Measurements from ENCODE around the gene CFAP20DC. TPM values are rescaled to one million over a fixed set of nuclear protein-coding genes. Genes with fewer than 3 reads are reported as not detected.
A peak's percentile ranks its signal among the peaks of the same experiment; 100 is the strongest.

The CFAP20DC gene
- polyA plus RNA-seq, 2 donors: 8.1 to 14.1 TPM

DNA sequence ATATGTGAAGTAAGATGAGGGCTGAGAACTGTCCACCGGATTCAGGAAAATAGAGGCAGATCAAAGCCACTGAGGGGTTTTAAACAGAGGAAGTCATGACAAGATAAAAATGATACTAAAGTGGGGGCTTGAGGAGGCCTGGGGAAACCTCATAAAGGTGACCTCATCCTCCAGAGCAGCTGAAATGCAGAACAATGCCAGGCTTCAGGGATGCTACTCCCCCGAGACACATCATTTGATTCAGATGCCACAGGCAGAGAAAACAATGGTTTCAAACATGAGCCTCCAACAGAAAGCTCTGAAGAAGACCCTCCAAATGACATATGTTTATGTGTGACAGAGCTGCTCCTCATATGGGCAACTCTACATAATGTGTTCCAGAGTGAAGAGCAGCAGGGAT, 6.4 kb downstream of the CFAP20DC start:
- Histone ChIP-seq H3K27ac (ENCODE audit: low read depth in 2 of 2, low read length in 1 of 2) (no peak overlapping the region), H3K4me1 (ENCODE audit: control insufficient read depth in 2 of 2, insufficient read depth in 2 of 2, low read length in 1 of 2) (no peaks in the 10 kb centered on the region), H3K4me3 (ENCODE audit: low read depth in 1 of 2, low read length in 2 of 2) (no peak overlapping the region), H3K36me3 (ENCODE audit: control insufficient read depth in 2 of 2, insufficient read depth in 2 of 2, low read length in 1 of 2) (no peaks in the 10 kb centered on the region), H3K9me3 (ENCODE audit: control insufficient read depth in 2 of 2, insufficient read depth in 1 of 2, low read depth in 1 of 2, low read length in 1 of 2) (no peaks in the 10 kb centered on the region), H3K27me3 (ENCODE audit: control insufficient read depth in 1 of 2, insufficient read depth in 2 of 2, low read length in 2 of 2) (no peaks in the 10 kb centered on the region)
- 83 to 90% methylated on average over 2 of the region's 2 CpGs for WGBS, 2 donors

DNA sequence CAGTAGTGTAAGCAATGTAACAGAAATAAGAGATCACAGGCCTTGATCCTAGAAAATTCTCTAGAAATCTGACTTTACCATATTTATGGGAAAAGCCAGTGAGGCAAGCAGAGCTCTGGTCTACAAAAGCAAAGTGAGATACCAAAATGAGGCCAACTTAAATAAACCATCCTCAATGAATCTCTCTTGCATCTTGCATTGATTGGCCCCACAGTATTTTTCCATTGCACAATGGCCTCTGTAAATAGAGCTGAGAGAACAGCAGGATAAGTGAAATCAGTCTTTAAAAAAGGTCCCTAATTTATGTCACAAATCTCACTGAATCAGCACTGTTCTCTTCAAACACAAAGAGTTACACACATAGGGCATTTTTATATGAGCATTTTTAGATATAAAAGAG, 8.9 kb downstream of the CFAP20DC start:
- Histone ChIP-seq H3K36me3 (ENCODE audit: control insufficient read depth in 2 of 2, insufficient read depth in 2 of 2, low read length in 1 of 2) (no peaks in the 10 kb centered on the region), H3K4me1 (ENCODE audit: control insufficient read depth in 2 of 2, insufficient read depth in 2 of 2, low read length in 1 of 2) (no peaks in the 10 kb centered on the region), H3K27ac (ENCODE audit: low read depth in 2 of 2, low read length in 1 of 2) (no peak overlapping the region), H3K4me3 (ENCODE audit: low read depth in 1 of 2, low read length in 2 of 2) (no peak overlapping the region), H3K9me3 (ENCODE audit: control insufficient read depth in 2 of 2, insufficient read depth in 1 of 2, low read depth in 1 of 2, low read length in 1 of 2) (no peaks in the 10 kb centered on the region), H3K27me3 (ENCODE audit: control insufficient read depth in 1 of 2, insufficient read depth in 2 of 2, low read length in 2 of 2) (no peaks in the 10 kb centered on the region)

DNA sequence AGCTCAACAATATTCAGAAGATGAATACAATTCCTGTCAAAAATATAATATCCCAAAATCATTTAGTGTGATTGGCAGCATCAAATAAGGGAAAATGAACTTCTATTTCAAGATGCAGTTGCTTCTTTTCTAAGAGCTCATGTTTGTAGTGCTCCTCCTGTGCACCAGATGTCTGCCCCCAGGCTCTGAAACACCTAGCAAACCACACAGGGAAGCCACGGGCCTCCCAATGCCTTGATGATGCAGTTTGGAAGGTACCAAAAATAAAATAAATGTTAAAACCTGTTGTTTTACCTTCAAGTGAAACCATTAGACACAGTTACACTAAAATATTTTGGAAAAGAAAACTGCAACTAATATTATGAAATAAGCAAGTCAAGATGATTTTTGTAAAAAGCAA, 22.2 kb downstream of the CFAP20DC start:
- Histone ChIP-seq H3K36me3 (ENCODE audit: control insufficient read depth in 2 of 2, insufficient read depth in 2 of 2, low read length in 1 of 2) (no peaks in the 10 kb centered on the region), H3K27me3 (ENCODE audit: control insufficient read depth in 1 of 2, insufficient read depth in 2 of 2, low read length in 2 of 2) (no peaks in the 10 kb centered on the region), H3K27ac (ENCODE audit: low read depth in 2 of 2, low read length in 1 of 2) (no peak overlapping the region), H3K9me3 (ENCODE audit: control insufficient read depth in 2 of 2, insufficient read depth in 1 of 2, low read depth in 1 of 2, low read length in 1 of 2) (no peaks in the 10 kb centered on the region), H3K4me1 (ENCODE audit: control insufficient read depth in 2 of 2, insufficient read depth in 2 of 2, low read length in 1 of 2) (no peaks in the 10 kb centered on the region), H3K4me3 (ENCODE audit: low read depth in 1 of 2, low read length in 2 of 2) (no peak overlapping the region)
- WGBS, 2 donors: 55 to 63% methylated on average over 1 of the region's 1 CpG

DNA sequence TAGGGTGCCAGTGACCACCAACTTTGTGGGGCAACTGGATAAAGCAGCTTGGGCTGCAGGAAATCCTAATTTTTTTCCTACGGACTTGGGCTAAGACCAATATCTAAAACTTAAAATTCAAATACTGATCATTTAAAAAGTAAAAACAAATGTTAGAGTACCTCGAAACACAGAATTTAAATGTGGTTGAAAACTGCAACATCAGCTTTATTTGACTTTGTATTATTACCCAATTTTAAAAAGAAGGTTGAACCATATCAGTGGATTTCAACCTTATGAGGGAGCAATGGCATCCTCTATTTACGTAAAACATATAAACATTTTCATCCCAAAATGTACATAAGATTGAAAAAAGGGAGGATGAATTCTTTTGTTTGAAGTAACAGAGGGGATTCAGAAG, 26.2 kb downstream of the CFAP20DC start:
- H3K36me3 ChIP-seq (ENCODE audit: control insufficient read depth in 2 of 2, insufficient read depth in 2 of 2, low read length in 1 of 2): no peaks in the 10 kb centered on the region
- WGBS, 2 donors: 60 to 64% methylated on average over 3 of the region's 3 CpGs

DNA sequence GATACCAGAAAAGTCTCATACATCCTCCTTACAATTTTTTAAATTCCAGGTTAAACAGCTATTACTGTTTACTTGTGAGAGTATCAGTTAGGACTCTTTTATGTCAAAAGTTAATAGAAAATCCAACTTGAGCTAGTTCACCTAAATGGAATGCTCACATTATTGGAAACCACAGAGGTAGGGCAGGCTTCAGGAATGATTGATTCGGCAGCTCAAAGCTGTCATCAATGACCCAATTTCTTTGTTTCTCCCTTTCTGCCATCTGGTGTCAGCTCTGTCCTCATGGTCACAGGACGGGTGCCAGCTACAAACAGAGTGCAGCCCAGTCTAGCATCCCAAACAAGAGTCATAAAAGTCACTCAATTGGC, 32.2 kb downstream of the CFAP20DC start:
- Histone ChIP-seq H3K36me3 (ENCODE audit: control insufficient read depth in 2 of 2, insufficient read depth in 2 of 2, low read length in 1 of 2) (no peaks in the 10 kb centered on the region), H3K4me1 (ENCODE audit: control insufficient read depth in 2 of 2, insufficient read depth in 2 of 2, low read length in 1 of 2) (no peaks in the 10 kb centered on the region), H3K27me3 (ENCODE audit: control insufficient read depth in 1 of 2, insufficient read depth in 2 of 2, low read length in 2 of 2) (no peaks in the 10 kb centered on the region), H3K4me3 (ENCODE audit: low read depth in 1 of 2, low read length in 2 of 2) (no peak overlapping the region), H3K9me3 (ENCODE audit: control insufficient read depth in 2 of 2, insufficient read depth in 1 of 2, low read depth in 1 of 2, low read length in 1 of 2) (no peaks in the 10 kb centered on the region), H3K27ac (ENCODE audit: low read depth in 2 of 2, low read length in 1 of 2) (no peak overlapping the region)
- WGBS, 2 donors: 46 to 73% methylated on average over 2 of the region's 2 CpGs

More for the DNA sequence above, 26.2 kb downstream of the CFAP20DC start:
- H3K4me1 ChIP-seq (ENCODE audit: control insufficient read depth in 2 of 2, insufficient read depth in 2 of 2, low read length in 1 of 2): no peaks in the 10 kb centered on the region
- H3K4me3 ChIP-seq (ENCODE audit: low read depth in 1 of 2, low read length in 2 of 2): no peak overlapping the region
- no peak overlapping the region for H3K27ac ChIP-seq (ENCODE audit: low read depth in 2 of 2, low read length in 1 of 2)
- no peaks in the 10 kb centered on the region for H3K9me3 ChIP-seq (ENCODE audit: control insufficient read depth in 2 of 2, insufficient read depth in 1 of 2, low read depth in 1 of 2, low read length in 1 of 2)
- no peaks in the 10 kb centered on the region for H3K27me3 ChIP-seq (ENCODE audit: control insufficient read depth in 1 of 2, insufficient read depth in 2 of 2, low read length in 2 of 2)

DNA sequence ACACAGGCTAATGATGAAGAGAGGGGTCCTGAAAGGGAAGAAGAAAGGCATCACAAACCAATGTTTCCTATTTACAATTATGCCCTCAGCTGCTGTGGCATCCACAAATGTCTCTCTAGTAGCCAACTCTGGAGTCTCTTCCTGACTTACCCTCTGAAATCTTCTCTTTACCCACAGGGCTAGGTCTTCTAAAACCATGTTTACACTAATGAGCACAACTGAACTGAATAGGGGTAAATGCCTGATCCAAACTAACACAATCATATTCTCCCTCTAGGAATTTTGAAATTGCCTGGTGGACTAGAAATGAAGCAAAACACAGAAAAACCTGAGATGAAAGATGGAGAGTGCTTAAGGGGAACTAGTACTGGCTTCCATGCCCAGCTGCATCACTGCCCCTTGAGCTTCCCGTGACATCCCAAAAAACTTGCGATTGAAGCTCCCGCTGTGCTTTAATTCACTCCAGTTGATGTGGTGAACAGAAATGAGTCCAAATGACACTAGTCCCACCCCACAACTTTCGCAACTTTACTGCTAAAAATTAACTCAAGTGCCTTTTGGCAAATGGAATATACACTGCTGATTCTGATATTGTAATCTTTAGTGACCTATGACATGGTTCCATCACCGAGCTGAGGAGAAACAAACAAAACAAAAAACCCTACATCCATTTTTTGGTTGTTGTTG, 32.8 kb downstream of the CFAP20DC start:
- Histone ChIP-seq H3K36me3 (ENCODE audit: control insufficient read depth in 2 of 2, insufficient read depth in 2 of 2, low read length in 1 of 2) (no peaks in the 10 kb centered on the region), H3K4me3 (ENCODE audit: low read depth in 1 of 2, low read length in 2 of 2) (no peak overlapping the region), H3K4me1 (ENCODE audit: control insufficient read depth in 2 of 2, insufficient read depth in 2 of 2, low read length in 1 of 2) (no peaks in the 10 kb centered on the region), H3K27me3 (ENCODE audit: control insufficient read depth in 1 of 2, insufficient read depth in 2 of 2, low read length in 2 of 2) (no peaks in the 10 kb centered on the region), H3K9me3 (ENCODE audit: control insufficient read depth in 2 of 2, insufficient read depth in 1 of 2, low read depth in 1 of 2, low read length in 1 of 2) (no peaks in the 10 kb centered on the region), H3K27ac (ENCODE audit: low read depth in 2 of 2, low read length in 1 of 2) (no peak overlapping the region)
- WGBS, 2 donors: 79 to 85% methylated on average over 5 of the region's 5 CpGs

DNA sequence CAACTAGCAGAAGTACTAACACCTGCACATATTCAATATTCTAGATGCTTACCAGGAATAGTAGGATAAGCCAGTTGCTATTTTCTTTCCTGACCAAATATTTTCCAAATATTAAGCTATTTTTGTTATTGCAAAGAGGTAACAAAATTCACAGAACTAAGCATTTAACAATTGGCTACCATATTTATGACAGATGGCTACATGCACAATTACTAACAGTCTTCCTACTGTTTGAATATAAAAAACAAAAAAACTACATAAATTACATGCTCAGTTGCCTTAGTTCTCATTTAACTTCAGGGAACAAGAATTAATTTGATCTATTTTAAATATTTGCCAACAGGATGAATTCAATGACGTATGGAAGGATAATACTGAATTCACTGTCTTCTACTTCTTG, 36.2 kb downstream of the CFAP20DC start:
- H3K4me3 ChIP-seq (ENCODE audit: low read depth in 1 of 2, low read length in 2 of 2): no peak overlapping the region
- H3K9me3 ChIP-seq (ENCODE audit: control insufficient read depth in 2 of 2, insufficient read depth in 1 of 2, low read depth in 1 of 2, low read length in 1 of 2): no peaks in the 10 kb centered on the region
- no peak overlapping the region for H3K27ac ChIP-seq (ENCODE audit: low read depth in 2 of 2, low read length in 1 of 2)
- WGBS, 2 donors: 75 to 77% methylated on average over 1 of the region's 1 CpG
- no peaks in the 10 kb centered on the region for H3K4me1 ChIP-seq (ENCODE audit: control insufficient read depth in 2 of 2, insufficient read depth in 2 of 2, low read length in 1 of 2)
- no peaks in the 10 kb centered on the region for H3K27me3 ChIP-seq (ENCODE audit: control insufficient read depth in 1 of 2, insufficient read depth in 2 of 2, low read length in 2 of 2)
- H3K36me3 ChIP-seq (ENCODE audit: control insufficient read depth in 2 of 2, insufficient read depth in 2 of 2, low read length in 1 of 2): no peaks in the 10 kb centered on the region

DNA sequence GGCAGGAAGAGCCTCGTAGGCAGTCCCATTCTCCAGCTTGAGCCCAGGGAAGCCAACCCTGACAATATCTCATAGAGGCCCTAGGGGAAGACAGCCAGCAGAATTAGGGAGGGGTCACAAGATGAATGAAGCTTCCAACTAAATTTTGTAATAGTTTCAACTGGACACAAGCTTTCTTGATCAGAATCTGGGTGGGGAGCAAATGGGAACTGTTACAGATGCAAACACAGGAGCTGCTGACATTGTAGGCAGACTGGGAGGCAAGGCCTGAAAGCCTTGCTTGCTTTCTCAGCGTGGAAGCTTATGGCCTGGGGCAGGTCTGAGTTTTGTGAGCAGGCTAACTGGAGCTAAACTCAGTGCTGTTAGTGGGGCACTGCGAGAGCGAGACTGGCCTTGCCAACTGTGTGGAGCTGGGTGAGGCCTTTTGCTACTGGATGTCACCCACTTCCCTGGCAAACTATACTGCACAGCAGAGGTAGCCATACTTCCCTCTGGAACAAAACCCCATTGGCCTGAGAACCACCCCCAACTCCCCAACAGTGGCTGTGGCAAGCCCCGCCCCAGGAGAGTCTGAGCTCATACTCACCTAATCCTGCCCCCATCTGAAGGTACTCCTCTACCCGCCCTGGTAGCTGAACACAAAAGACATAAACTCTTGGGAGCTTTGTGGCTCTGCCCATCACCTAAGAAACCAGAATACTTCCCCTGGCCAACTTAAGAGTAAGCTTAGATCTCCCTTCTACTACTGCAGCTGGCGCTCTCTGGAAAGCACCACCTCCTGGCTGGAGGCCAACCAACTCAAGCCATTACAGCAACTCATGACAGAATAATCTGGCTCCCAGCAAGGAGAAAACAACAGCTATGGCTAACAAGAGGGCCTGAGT, 42.9 kb downstream of the CFAP20DC start:
- 76 to 80% methylated on average over 7 of the region's 7 CpGs for WGBS, 2 donors
- H3K4me1 ChIP-seq (ENCODE audit: control insufficient read depth in 2 of 2, insufficient read depth in 2 of 2, low read length in 1 of 2): peaks cover 0 to 6% of the 10 kb centered on the region in 2 donors
- H3K9me3 ChIP-seq (ENCODE audit: control insufficient read depth in 2 of 2, insufficient read depth in 1 of 2, low read depth in 1 of 2, low read length in 1 of 2): no peaks in the 10 kb centered on the region
- no peaks in the 10 kb centered on the region for H3K27me3 ChIP-seq (ENCODE audit: control insufficient read depth in 1 of 2, insufficient read depth in 2 of 2, low read length in 2 of 2)
- no peaks in the 10 kb centered on the region for H3K36me3 ChIP-seq (ENCODE audit: control insufficient read depth in 2 of 2, insufficient read depth in 2 of 2, low read length in 1 of 2)
- peak overlapping the region; percentile 64 to 87 for H3K27ac ChIP-seq (ENCODE audit: low read depth in 2 of 2, low read length in 1 of 2)
- no peak overlapping the region for H3K4me3 ChIP-seq (ENCODE audit: low read depth in 1 of 2, low read length in 2 of 2)

DNA sequence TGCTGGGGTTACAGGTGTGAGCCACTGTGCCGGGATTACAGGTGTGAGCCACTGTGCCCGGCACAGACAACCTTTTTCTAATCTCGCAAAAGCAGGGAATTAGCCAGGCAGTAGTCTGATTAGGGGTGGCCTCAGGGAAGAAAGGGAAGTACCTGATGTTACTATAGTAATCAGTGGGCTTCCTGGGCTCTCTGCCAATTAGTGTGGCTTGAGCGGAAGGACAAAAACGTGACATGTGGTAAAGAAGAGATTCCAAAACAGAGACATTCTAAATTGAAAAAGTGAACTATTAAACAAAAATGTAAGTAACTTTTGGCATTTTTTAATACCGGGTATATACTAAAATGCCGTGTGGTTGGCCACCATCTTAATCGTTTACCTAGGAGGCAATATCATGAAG, 48.1 kb downstream of the CFAP20DC start:
- Histone ChIP-seq H3K9me3 (ENCODE audit: control insufficient read depth in 2 of 2, insufficient read depth in 1 of 2, low read depth in 1 of 2, low read length in 1 of 2) (no peaks in the 10 kb centered on the region), H3K4me3 (ENCODE audit: low read depth in 1 of 2, low read length in 2 of 2) (no peak overlapping the region), H3K27me3 (ENCODE audit: control insufficient read depth in 1 of 2, insufficient read depth in 2 of 2, low read length in 2 of 2) (no peaks in the 10 kb centered on the region), H3K36me3 (ENCODE audit: control insufficient read depth in 2 of 2, insufficient read depth in 2 of 2, low read length in 1 of 2) (no peaks in the 10 kb centered on the region), H3K27ac (ENCODE audit: low read depth in 2 of 2, low read length in 1 of 2) (no peak overlapping the region), H3K4me1 (ENCODE audit: control insufficient read depth in 2 of 2, insufficient read depth in 2 of 2, low read length in 1 of 2) (no peaks in the 10 kb centered on the region)
- 67 to 70% methylated on average over 8 of the region's 8 CpGs for WGBS, 2 donors

DNA sequence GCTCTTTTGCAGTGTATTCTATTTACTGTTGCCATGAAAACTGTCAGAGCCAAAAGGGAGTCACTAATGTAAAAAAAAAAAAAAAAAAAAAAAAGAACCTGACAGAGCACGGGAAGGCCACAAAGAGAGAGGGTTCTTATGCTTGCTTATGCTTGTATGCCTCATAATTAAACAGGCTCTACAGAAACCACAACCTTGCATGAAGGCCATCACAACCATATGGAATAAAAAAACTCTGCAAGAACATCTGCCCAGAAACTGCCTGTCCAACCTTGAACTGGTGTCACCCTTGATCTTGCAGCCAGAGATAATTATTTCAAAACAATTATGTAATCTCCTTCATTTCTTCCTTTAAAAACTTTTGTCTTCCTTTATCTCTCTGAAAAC, 50.1 kb downstream of the CFAP20DC start:
- no peak overlapping the region for H3K4me3 ChIP-seq (ENCODE audit: low read depth in 1 of 2, low read length in 2 of 2)
- H3K4me1 ChIP-seq (ENCODE audit: control insufficient read depth in 2 of 2, insufficient read depth in 2 of 2, low read length in 1 of 2): no peaks in the 10 kb centered on the region
- no peaks in the 10 kb centered on the region for H3K9me3 ChIP-seq (ENCODE audit: control insufficient read depth in 2 of 2, insufficient read depth in 1 of 2, low read depth in 1 of 2, low read length in 1 of 2)
- peak overlapping the region; percentile 24 to 61 for H3K27ac ChIP-seq (ENCODE audit: low read depth in 2 of 2, low read length in 1 of 2)
- no peaks in the 10 kb centered on the region for H3K27me3 ChIP-seq (ENCODE audit: control insufficient read depth in 1 of 2, insufficient read depth in 2 of 2, low read length in 2 of 2)
- 40 to 44% methylated on average over 1 of the region's 1 CpG for WGBS, 2 donors
- H3K36me3 ChIP-seq (ENCODE audit: control insufficient read depth in 2 of 2, insufficient read depth in 2 of 2, low read length in 1 of 2): no peaks in the 10 kb centered on the region

Measured in esophagus (tissue), 2 donors.